NB4 (cell line): Measurements from ENCODE around the gene PROSER2.

Experiments
- MYC ChIP-seq: IDR thresholded peaks from 2 replicates; pipeline ENCODE4 v1.6.1; 2011; ENCODE audit warnings: low read depth, low read length
- POLR2A ChIP-seq: IDR thresholded peaks from 2 replicates; pipeline ENCODE4 v1.6.1; 2011; ENCODE audit warnings: mild to moderate bottlenecking; ENCODE audit not compliant: insufficient read length; ENCODE audit errors: extremely low read depth
- TF ChIP-seq, protein P1 (sequence below): IDR thresholded peaks from one replicate; pipeline ENCODE4 v1.5.1; 2012; ENCODE audit warnings: low read depth, low read length
- TF ChIP-seq, protein P2 (sequence below): IDR thresholded peaks from 2 replicates; pipeline ENCODE4 v1.6.1; 2011; ENCODE audit warnings: low read depth, low read length

DNA sequence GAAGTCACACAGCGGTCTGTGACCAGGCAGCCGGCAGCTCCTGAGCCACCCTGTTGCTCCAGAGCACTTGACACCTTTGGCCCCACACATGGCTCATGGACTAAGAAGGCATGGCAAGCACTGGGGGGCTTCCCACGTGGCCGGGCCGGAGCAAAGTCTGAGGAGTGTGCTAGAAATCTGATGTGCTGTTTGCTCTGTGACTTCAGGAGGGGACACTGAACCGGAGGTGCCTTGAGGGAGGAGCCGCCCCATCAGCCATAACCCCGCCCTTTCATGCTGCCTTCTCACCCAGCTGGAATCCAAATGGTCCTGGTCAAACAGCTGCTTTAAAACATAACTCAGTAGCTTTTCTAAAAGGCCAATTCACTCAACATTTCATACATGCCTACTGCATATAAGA is 33.5 kb downstream of the PROSER2 start:
- TF ChIP-seq, protein P1, sequence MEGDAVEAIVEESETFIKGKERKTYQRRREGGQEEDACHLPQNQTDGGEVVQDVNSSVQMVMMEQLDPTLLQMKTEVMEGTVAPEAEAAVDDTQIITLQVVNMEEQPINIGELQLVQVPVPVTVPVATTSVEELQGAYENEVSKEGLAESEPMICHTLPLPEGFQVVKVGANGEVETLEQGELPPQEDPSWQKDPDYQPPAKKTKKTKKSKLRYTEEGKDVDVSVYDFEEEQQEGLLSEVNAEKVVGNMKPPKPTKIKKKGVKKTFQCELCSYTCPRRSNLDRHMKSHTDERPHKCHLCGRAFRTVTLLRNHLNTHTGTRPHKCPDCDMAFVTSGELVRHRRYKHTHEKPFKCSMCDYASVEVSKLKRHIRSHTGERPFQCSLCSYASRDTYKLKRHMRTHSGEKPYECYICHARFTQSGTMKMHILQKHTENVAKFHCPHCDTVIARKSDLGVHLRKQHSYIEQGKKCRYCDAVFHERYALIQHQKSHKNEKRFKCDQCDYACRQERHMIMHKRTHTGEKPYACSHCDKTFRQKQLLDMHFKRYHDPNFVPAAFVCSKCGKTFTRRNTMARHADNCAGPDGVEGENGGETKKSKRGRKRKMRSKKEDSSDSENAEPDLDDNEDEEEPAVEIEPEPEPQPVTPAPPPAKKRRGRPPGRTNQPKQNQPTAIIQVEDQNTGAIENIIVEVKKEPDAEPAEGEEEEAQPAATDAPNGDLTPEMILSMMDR = no peak
- TF ChIP-seq POLR2A (no peak), MYC (no peak)
- TF ChIP-seq, protein P2, sequence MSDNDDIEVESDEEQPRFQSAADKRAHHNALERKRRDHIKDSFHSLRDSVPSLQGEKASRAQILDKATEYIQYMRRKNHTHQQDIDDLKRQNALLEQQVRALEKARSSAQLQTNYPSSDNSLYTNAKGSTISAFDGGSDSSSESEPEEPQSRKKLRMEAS = no peak
